SIG-M5 (cell line): Measurements from ENCODE around the gene MEGF11.

ENCODE experiments used
- DNase-seq: peaks from one replicate; lab custom pipeline; 2025; lab: John Stamatoyannopoulos, UW

MEGF11 gene

DNA sequence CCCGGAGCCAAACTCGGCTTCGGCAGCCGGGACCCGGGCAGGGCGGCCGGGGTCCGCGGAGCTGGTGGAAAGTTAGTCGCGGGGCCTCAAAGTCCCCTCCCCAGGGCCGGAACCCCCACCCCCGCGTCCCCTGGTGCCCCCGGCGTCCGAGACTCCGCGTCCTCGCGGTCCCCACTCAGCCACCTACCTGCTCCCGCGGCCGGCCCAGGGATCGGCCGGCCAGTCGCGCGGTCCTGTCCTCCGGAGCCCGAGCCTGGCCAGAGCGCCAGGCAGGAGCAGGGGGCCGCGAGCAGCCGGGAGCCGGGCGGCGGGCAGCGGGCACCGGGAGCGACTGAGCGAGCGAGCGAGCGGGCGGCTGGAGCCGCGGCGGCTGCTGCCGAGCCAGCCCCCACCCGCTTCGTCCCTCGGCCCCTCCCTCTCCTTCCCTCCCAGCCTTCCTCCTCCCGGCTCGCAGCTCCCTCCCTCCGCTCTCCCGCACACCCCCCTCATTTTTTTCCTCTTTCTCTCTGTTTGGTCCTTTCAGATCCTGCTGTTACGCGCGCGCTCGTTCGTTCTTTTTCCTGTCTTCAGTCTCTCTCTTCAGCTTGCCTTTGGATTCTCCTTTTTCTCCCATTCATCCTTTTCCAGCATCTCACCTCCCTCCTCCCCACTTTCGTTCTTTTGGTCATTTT lies at the start of gene MEGF11:
Gene MEGF11 (minus strand): TSS at position 333 of the 671 bp plus-strand sequence. CDS start 125,347 bp downstream, outside the sequence.
- DNase-seq, result no peak

- DNase-seq, result no peak
Observed at GRCh38 chr15:66302489-66303278, 49.1 kb upstream of the MEGF11 start.

DNA sequence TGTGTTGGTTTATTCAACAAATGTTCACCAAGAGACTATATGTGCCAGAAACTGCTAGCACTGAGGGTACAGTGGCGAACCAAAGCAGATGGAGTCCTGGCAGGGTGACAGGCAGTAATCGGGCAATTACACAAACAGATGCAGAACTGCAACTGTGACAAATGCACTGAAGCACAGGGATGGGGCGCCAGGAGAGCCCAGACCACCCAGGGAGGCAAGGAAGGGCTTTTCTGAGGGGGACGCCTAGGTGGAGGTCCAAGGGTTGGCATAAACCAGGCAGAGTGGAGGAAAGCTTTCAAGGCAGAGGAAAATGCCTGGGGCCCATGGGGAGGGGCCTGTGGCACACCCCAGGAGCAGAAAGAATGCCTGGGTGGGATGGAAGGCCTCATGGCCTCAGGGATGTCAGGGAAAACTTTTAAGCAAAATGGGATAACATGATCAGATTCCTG lies 45.3 kb upstream of the MEGF11 start:
- no peak for DNase-seq

- no peak for DNase-seq
Observed at GRCh38 chr15:66296186-66296585, 42.6 kb upstream of the MEGF11 start.

GRCh38 chr15:66294932-66295235 lies 41.3 kb upstream of the MEGF11 start:
- DNase-seq, result no peak

- DNase-seq, result no peak
Observed at GRCh38 chr15:66294157-66294931, 40.8 kb upstream of the MEGF11 start.

DNA sequence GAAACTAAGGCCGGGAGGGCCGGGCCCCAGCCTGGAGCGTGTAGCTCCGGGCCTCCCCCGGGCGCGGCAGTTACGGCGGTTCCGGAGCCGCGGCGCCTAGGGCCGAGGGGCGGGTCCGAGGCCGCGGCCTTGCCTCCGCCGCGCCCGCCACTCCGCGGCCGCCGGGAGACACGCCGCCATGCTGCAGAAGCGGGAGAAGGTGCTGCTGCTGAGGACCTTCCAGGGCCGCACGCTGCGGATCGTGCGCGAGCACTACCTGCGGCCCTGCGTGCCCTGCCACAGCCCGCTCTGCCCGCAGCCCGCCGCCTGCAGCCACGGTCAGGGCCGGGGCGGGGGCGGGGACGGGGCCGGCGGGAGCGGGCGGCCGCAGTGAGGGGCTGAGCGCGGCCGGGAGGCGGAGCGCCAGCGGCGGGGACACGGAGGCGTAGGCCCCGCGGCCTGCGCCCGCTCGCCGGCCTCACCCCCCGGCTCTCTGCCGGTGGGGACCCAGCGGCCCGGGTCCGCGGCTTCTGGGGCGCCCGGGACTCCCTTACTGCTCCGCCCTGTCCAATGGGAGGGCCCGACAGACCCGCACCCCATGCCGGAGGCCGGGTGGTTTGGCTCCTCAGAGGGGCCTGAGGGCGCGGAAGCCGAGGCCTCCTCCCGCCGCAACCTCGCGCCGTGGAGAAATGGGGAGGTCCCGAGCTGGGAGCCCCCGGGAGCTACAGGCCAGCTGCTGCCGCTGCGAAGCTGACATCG lies 40.0 kb upstream of the MEGF11 start, which contains the start of gene DIS3L:
Gene DIS3L (plus strand): TSS at position 150 of the 738 bp plus-strand sequence. CDS start 29 bp downstream, at position 179.
- no peak for DNase-seq

GRCh38 chr15:66292571-66293418 lies 39.2 kb upstream of the MEGF11 start:
- DNase-seq, result no peak

- no peak for DNase-seq
Observed at GRCh38 chr15:66291816-66292570, 38.4 kb upstream of the MEGF11 start.

- DNase-seq, result no peak
Observed at GRCh38 chr15:66290518-66290917, 37.0 kb upstream of the MEGF11 start.

GRCh38 chr15:66290007-66290406 lies 36.5 kb upstream of the MEGF11 start:
- DNase-seq, result no peak

- no peak for DNase-seq
Observed at GRCh38 chr15:66288551-66289185, 35.1 kb upstream of the MEGF11 start.

- no peak for DNase-seq
Observed at GRCh38 chr15:66288093-66288492, 34.5 kb upstream of the MEGF11 start.

- no peak for DNase-seq
Observed at GRCh38 chr15:66287461-66288057, 34.0 kb upstream of the MEGF11 start.

GRCh38 chr15:66285533-66286280 lies 32.2 kb upstream of the MEGF11 start:
- DNase-seq, result no peak

GRCh38 chr15:66284271-66284670 lies 30.7 kb upstream of the MEGF11 start:
- DNase-seq, result no peak

GRCh38 chr15:66278671-66279070 lies 25.1 kb upstream of the MEGF11 start:
- no peak for DNase-seq

DNA sequence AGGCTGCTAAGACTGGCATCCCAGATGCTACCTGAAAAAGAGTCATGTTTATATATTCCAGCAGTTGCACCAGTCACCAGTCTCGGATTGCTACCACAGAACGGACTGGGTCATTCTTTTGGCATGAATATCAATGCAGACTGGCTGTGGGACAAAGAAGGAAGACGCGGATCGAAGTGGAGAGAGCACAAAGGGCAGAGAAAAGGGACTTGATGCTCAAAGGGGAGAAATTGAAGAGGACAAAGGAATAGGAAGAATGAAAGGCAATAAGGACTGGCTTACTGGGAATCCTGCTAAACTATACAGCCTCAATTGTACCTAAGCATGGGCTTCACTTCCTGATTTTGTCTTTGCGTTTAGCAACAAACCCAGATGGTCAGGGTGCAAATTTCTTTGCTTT lies 24.5 kb upstream of the MEGF11 start:
- no peak for DNase-seq

DNA sequence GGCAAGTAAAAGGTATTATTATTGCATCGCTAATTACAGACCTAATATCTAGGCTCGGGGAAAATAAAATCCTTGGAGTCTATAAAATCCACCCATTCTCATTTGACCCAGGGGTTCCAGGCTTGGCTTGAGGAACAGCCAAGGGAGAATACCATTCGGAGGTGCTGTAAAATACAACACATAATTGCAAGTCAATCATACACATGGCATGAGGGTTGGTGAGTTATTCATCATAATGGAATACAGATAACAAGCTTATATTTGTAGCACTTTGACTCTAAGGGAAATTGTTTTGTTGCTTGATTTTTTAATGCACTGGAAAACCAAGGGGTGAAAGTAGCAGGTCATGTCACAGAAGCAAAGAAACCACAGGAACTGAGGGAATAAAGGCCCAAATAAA lies 23.0 kb upstream of the MEGF11 start:
- no peak for DNase-seq
